Islet precursor cell (in vitro differentiated cells): ENCODE results near the gene HERC3.

Experiments used
- DNase-seq: peaks from one replicate; pipeline ENCODE4 v3.0.0-alpha.2; 2018

The HERC3 gene

GRCh38 chr4:88722828-88723227, 130.5 kb downstream of the HERC3 start:
- DNase-seq: no peak

DNA sequence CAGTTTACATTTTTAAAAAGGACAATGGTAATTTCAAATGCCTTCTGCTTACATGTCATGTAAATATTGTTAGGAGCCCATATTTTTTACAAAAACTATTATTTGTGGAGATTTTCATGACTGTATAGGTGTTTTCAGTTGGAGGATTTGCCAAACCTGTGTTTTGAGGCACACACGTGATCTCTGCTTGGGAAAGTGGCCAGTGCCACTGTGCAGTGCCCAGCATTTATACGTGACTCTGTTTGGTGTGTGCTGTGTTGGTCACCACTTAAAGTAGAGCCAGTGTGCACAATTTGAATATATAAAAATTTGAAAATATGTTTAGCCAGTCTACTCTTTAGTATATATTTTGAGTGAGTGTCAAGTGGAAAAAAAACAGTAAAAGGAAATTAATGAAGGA, 132.1 kb downstream of the HERC3 start:
- DNase-seq: no peak

- DNase-seq: no peak
Observed at GRCh38 chr4:88725143-88725542, 132.9 kb downstream of the HERC3 start.

- DNase-seq: no peak
Observed at GRCh38 chr4:88725986-88726385, 133.7 kb downstream of the HERC3 start.

DNA sequence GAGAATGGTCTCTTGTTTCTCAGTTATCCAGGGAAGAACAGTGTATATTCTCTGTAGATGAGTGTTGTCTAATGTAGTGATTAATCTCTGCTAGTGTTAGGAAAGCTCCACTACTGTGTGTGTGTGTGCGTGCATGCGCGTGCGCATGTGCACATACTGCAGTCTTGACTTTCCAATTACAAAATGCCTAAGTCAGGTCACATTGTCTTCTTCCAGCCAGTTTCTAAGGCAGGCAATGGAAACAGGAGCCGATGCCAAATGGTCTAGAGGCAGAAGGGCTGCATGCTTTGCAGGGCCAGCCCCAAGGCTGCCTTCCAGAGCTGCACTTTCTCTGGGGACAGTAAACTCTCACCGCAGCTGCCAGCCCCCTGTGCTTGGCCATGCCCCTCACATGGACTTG, 135.9 kb downstream of the HERC3 start:
- DNase-seq: no peak

GRCh38 chr4:88729146-88729760, 137.0 kb downstream of the HERC3 start:
- DNase-seq: no peak

DNA sequence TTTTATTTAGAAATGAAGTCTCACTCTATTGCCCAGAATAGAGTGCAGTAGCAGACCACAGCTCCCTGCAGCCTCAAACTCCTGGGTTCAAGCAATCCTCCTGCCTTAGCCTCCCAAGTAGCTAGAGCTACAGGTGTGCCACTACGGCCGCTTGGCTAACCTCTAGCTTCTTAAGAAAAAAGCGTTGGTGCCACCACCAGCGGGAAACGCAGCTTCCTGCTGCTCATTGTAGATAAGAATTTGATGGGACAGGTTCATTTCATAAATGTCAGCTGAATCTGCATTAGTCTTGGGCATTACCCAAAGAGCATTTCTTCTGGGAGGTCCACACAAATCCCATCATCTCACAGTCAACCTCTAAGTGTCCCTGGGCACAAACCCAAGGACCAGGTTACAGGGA, 138.5 kb downstream of the HERC3 start:
- no peak for DNase-seq

GRCh38 chr4:88731381-88731780, 139.1 kb downstream of the HERC3 start:
- DNase-seq: no peak

DNA sequence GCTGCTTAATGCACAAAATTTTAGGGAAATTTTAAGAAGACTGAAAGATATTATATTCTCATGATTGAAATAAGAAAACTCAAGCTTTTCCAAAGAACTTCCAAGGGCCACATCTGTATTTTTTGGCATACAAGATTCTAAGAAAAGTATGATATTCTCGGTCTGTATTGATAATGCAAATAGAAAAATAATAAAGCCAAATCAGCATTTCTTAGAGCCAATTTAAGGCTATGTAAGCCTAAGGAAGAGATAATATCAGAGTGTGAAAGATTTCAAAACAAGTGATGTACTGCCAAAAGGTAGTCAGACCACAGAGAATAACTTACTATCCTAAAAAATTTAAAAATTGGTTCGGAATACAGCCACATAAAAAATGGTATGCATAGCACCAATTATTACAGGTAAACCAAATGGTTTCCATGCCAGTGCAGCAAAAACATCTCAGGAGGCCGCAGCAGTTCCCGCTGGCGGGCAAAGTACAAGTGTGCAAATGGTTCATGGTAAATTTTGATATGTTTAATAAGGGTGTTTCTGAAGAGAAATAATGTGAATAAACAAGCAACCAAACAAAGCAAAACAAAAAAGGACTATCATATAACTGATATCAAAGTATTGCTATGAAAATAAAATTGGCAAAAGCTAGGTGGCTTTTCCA, 140.6 kb downstream of the HERC3 start:
- no peak for DNase-seq

DNA sequence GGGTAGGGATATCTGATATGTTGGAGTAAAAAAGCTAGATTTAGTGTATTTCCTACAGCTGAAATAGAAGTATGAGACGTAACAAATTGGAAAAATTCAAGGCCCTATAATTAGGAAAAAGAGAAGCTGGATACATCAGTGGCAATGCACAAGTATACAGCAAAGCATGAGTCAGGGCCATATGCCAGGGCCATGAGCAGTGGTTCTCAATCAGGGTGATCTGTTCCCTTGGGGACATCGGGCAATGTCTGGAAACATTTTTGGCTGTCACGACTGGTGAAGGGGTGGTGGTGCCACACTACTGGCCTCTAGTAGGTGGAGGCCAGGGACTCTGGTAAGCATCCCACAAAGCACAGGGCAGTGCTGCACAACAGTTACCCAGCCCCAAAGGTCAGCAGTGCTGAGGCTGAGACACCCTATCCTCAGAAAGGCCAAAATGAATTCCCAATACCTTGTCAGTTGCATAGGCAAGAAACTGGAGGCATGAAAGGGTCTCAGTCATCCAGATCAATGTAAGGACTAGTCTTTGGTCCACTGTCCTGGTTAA, 142.2 kb downstream of the HERC3 start:
- DNase-seq: no peak

DNA sequence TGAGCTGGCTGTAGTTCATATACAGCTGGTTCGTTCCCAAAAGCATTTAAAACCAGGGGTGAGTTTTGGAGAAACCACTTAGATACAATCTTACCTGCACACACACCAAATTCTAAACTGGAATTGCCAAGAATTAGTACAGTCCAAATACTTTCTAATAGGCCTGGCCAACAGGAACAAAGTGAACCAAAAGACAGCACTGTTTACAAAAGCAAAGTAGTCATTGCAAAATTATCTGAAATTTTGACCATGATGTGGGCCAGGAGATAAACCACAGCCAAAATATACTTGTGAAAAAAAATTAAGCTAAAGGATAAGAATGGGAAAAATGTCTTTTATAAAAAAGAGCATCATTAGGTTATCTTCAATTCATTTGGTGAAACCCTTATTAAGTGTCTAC, 143.3 kb downstream of the HERC3 start:
- DNase-seq: no peak

DNA sequence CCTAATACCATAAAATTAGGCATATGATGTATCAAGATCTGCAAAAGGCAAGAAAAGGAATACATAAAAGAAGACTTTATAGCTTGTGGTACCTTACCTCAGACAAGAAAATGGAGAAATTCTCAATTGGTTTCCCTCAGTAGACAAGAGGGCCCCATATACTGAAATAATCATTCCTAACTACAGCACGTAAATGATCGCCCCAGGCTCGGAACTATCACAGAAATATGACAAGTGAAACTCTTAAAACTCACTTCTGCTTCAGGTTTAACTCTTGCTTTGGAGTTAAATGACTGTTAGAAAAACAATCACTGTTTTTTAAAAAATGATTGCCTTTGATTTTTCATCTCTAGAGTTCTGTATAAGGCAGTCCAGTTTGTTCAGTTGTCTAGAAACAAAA, 144.0 kb downstream of the HERC3 start:
- no peak for DNase-seq

DNA sequence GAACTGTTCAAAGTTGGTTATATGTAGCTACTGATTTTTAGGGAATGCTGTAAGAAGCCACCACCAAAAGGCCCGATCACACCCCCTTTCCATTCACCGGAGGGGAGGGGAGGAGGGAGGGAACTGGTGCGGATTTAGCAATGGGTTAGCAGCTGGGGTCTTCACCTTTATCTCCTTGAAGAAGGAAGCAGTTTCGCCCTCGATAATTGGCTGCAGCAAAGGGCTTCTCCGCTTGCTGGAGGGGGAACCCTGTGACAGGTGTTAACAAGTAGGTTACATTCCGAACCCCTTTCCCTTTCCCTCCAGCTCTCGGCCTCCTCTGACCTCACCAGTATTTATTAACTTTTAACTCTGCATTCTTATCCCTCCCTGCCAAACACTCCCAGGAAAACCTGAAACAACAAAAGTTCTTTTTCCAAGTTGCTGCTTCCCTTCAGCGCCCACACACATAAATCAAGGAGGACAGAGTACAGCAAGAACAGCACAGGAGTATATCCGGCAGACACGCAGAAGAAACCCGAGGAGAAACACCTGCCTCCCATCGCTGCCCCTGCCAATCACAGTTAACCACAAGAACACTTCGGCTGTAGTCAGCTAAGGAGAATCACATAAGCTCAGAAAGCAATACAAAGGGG, 145.1 kb downstream of the HERC3 start:
- DNase-seq: no peak

GRCh38 chr4:88738180-88738579, 145.9 kb downstream of the HERC3 start:
- DNase-seq: no peak

GRCh38 chr4:88742561-88742960, 150.3 kb downstream of the HERC3 start:
- no peak for DNase-seq

DNA sequence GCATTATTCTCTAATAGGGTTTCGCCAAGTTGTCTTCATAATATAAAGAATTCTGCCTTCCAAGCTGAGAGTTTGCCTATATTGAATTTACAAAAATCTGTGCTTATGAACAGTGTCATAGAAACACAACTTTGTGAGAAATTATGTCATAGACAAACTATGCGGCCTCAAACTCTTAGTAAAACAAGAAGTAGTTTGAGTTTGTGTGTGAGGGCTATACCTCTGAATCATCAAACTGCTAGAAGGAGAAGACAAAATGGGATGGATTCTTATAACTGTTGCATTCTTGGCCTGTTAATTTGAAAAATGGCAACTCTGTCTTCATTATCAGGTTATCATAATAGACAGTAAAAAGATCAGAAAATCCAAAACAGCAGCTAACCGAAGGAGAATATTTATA, 151.4 kb downstream of the HERC3 start:
- no peak for DNase-seq

- DNase-seq: no peak
Observed at GRCh38 chr4:88744609-88745008, 152.3 kb downstream of the HERC3 start.

- no peak for DNase-seq
Observed at GRCh38 chr4:88745175-88745574, 152.9 kb downstream of the HERC3 start.

DNA sequence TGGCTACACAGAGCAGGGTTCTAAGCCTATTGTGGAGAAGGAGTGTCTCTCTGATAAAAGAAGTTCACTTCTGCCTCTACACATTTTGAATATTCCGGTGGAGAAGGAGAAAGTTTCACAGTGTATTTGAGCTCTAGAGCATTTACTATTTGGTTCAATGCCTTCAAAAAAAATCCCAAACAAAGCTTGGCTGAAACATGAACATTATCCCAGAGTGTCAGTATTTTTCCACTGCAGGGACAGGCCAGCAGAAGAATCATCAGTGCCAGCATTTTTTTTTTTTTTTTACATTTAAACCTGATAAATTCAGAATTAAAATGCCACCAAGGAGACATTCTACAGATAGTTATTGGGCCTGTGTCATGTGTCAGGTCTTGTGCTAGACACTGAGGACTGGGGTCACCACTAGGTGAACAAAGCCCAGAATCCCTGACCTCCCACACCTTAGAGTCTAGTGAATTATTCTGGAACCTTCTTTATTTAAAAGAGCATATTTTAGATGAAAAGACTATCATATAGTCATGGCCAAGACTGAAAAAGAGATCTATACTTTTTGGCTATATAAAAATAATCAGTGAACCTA, 153.4 kb downstream of the HERC3 start:
- DNase-seq: no peak

DNA sequence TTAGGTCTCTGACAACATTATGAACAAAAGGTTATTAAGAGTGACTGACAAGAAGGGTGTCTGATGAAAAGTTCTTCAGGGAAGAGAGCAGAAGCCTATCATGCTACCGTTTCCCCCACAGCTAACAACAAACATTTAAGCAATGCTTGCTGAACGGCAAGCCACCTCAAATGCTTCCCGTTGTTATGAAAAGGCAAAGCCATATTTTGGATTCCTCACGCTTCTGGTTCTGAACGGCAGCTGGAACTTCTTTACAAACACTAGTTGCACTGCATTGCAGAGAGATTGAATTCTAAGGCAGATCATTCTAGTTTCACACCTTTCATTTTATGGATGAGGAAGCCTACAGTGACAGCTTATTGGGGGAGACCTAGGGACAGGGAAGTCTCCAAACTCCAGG, 153.9 kb downstream of the HERC3 start:
- no peak for DNase-seq

GRCh38 chr4:88747351-88747750, 155.1 kb downstream of the HERC3 start:
- no peak for DNase-seq

DNA sequence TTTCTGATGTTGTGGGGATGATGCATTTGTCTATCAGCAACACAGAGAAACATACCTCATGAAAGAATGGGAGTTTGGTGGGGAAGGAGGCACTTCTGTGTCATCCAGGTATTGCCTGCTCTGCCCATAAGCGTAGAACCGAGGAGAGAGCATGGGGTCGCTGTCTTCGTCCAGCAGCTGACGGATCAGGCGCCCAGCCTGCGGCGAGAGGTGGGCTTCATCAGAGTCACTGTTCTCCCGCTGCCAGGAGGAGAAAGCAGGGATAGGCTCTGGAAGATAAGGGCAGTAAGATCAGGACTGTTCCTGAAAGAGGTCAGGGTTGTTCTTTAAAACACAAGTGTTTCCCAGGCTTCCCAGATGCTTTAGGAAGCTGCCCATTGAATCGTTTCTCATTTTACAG, 158.1 kb downstream of the HERC3 start:
- DNase-seq: no peak

DNA sequence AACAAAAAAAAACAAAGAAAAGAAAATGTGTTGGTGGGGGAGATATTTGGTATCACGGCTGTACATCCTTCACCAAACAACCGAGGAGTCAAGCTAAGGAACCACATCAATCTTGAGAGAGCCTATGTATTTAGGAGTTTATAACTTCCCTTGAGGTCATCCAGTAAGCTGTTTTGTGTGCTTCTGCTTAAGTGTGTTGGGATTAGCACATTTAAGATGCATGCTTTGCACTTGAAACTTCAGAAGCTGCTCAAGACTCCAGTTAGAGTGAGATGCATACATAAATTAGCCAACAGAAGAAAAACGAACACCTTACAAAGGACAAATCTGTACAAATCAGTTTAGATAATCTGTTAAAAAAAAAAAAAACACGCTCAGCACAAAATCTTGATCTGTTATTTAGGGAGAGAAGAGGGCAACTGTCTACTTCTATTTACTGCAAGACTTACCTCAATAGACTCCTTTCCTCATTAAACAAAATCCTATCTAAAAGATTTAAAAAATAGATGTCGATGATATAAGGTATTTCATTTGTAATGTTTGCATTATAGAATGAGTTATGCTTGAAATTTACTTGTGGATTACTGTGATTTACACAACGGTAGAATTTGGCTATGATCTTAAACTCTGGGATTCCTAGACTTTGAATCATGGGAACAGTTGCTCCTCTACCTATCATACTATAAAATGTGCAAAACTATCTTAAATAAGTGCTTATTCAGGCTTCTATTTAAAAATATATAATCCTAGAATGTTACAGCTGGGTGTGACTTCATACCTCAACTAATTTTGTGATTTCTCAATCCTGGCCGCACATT, 159.2 kb downstream of the HERC3 start:
- DNase-seq: no peak
